ENCODE measurements around the gene MAIP1.

The MAIP1 gene

GRCh38 chr2:199992296-199992695 is 36.9 kb downstream of the MAIP1 start:
- no peak for FAIRE-seq

GRCh38 chr2:199994371-199994770 is 39.0 kb downstream of the MAIP1 start:
- no peak for FAIRE-seq

DNA sequence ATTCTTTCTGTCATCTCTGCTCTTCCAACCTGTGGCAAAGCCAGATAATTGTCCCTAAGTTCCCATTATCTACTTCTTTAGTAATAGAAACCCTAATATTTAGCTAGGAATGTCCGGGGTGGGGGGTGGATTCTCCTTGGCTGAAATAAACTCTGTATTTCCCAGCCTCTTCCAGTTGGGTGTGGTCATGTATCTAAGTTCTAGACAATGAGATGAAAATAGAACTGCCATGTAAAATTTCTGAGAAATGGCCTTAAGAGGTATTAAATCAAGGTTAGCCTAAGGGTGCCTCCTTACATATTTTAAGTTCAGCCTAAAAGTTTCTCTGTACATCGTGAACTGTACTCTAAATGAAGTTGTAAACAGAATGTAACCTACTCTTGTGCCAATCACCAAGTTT is 39.5 kb downstream of the MAIP1 start:
- FAIRE-seq = no peak

DNA sequence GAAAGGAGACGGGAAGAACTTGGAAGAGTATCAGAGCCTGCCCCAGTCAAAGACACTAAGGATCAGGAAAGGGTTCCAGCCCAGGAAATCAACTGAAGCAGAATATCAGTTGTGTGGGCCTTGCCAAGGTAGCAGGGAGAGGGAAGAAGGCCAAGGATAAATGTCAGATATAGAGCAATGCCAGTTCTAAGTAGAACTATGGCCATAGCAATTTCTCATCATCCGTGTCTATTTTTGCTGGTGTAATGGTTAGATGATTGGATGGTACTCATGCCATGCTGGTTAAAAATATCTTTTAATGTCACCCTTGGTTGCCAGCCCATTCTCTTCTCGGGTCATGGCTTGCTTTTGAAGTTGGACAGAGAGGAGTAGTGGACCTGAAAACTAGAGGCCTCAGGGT is 41.9 kb downstream of the MAIP1 start:
- FAIRE-seq = no peak

GRCh38 chr2:199999166-199999565 is 43.8 kb downstream of the MAIP1 start:
- FAIRE-seq = no peak

DNA sequence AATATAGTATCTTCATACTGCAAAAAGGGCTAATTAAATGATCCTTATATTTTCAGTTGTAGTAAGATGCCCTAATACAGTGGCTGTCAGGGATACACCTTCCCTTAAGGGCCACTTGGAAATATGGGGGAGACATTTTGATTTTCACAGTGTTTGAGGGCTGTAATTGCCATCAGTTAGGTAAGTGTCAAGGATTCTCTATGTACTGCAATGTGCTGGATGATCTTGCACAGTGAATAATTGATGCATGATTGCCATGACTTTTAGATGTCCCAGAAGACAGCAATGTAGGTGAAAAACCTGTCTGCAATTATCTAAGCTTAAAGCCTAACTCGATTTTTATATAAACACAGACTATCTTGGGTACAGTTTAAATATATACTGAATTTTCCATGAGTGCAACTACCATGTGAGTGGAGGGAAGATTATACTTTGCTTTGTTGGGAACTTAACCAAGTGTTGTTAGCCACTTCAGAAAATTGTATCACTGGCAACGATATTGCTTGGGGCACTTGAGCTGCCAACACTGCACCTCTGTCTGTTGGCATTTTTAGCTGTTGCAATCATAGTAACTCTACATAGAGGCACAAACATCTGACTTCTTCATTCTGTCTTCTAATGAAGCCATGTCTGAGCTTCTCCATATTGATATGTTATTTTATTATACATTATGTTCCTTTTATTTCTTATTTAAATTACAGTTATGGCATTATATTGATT is 45.2 kb downstream of the MAIP1 start:
- FAIRE-seq = no peak

- FAIRE-seq = no peak
These were observed 48.1 kb downstream of the MAIP1 start for GRCh38 chr2:200003444-200003843.

DNA sequence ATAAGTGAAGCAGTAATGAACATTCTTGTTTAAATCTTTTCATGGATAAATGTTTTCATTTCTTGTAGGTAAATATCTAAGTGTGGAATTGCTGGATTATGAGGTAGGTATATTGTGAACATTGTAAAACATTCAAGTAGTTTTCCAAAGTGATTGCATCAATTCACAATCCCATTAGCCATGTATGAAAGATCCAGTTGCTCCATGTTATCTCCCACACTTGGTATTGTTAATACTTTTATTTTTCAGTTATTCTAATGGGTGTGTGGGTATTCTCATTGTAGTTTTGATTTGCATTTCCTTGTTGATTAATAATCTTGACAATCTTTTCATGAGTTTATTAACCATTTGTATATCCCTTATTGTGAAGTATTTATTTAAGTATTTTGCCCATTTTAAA is 50.3 kb downstream of the MAIP1 start:
- no peak for FAIRE-seq

GRCh38 chr2:200007306-200007705 is 51.9 kb downstream of the MAIP1 start:
- no peak for FAIRE-seq

- no peak for FAIRE-seq
These were observed 57.0 kb downstream of the MAIP1 start for GRCh38 chr2:200012401-200012800.
